HG02981 (cell line): ENCODE measurements around the gene EIF5.

ENCODE experiments used
- ATAC-seq: cut with Tn5 transposase; IDR thresholded peaks from one replicate; pipeline ENCODE4 v1.9.1; 2021; ENCODE audit warnings: mild to moderate bottlenecking, moderate library complexity; ENCODE audit not compliant: unreplicated experiment

The EIF5 gene

DNA sequence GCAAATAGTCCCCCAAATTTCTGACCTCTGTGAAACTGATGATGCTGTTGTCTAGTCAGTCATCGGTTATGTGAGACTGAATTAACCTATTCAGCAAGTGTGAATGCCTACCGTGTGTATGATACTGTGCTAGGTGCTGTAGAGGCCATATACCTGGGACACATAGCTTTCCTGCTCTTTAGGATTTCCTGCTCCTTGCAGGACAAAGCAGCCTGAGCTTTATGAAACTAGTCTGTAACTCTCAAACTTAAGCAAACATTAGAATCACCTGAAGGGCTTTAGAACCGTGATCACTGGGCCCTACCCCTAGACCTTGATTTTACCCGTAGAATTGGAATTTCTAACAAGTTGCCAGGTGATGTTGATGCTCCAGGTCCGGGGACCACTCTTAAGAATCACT lies 58.1 kb downstream of the EIF5 start:
- ATAC-seq, result no peak

DNA sequence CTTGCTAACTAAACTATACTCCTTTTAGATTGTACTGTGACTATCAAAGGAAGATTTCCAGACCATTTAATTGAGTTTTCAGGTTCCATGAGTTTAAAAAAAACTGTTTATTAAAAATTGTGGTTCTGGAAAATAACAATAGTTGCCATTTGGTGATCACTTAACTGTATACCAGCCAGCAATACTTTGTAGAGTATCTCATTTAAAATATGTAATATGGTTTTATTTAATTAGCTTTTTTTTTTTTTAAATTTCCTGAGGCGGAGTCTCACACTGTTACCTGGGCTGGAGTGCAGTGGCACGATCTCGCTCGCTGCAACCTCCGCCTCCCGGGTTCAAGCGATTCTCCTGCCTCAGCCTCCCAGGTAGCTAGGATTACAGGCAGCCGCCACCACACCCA lies 58.5 kb downstream of the EIF5 start:
- no peak for ATAC-seq

GRCh38 chr14:103393070-103393469 lies 59.0 kb downstream of the EIF5 start:
- no peak for ATAC-seq

GRCh38 chr14:103393676-103394626 lies 59.9 kb downstream of the EIF5 start:
- ATAC-seq, result no peak
